IMR-90 (cell line): ENCODE results near the gene TMSB10. TPM values are rescaled to one million over a fixed set of nuclear protein-coding genes. Genes with fewer than 3 reads are reported as not detected.
"Not testable (repeated sequence)": the region's sequence is repeated elsewhere in the genome, so short reads cannot be mapped to it uniquely, and the experiment has no call there.

ENCODE experiments used
- ATAC-seq: fragments of 200-7000 bp; cut with Tn5 transposase; 2 replicates; pipeline ENCODE4 v1.9.1; 2020; ENCODE audit warnings: low read depth, mild to moderate bottlenecking, moderate library complexity
- BruUV-seq: library from RNA; stranded (reverse); fragments of 400-500 nt; replicated peaks from 2 replicates; lab custom pipeline; 2021; lab: Mats Ljungman, UMichigan
- CTCF ChIA-PET: fragments of 300-600 bp; formaldehyde crosslinking; extraction: SDS; loops from one replicate; lab custom pipeline; 2021; ENCODE audit warnings: antibody characterized with exemption; lab: Yijun Ruan, JAX
- POLR2A ChIA-PET: fragments of 300-600 bp; sonication (Branson Sonifier 250); formaldehyde crosslinking; loops from one replicate; lab custom pipeline; 2022; ENCODE audit warnings: antibody characterized with exemption; ENCODE audit not compliant: unreplicated experiment; lab: Charles Lee
- DNase-seq: peaks from one replicate; pipeline ENCODE4 v3.0.0; 2013
- H2AFZ ChIP-seq: replicated peaks from 2 replicates; pipeline ENCODE3; 2013; ENCODE audit warnings: low read length, mild to moderate bottlenecking; ENCODE audit not compliant: poor library complexity
- H2AK5ac ChIP-seq: 2 replicates; pipeline ENCODE4 v1.6.1; 2013; ENCODE audit warnings: low read depth, low read length, inconsistent platforms
- H2AK9ac ChIP-seq: replicated peaks from 2 replicates; pipeline ENCODE3; 2013; ENCODE audit warnings: mild to moderate bottlenecking, low read depth, low read length, moderate library complexity; ENCODE audit not compliant: poor library complexity
- H2BK120ac ChIP-seq: 2 replicates; pipeline ENCODE4 v1.6.1; 2013; ENCODE audit warnings: low read depth, low read length, inconsistent platforms
- H2BK15ac ChIP-seq: 3 replicates; pipeline ENCODE4 v1.6.1; 2013; ENCODE audit warnings: low read depth, low read length, inconsistent platforms
- H2BK20ac ChIP-seq: 2 replicates; pipeline ENCODE4 v1.6.1; 2013; ENCODE audit warnings: low read depth, mild to moderate bottlenecking, inconsistent platforms, low read length, moderate library complexity
- H2BK5ac ChIP-seq: 2 replicates; pipeline ENCODE4 v1.6.1; 2013; ENCODE audit warnings: mild to moderate bottlenecking, low read depth, low read length, inconsistent platforms; ENCODE audit not compliant: poor library complexity, severe bottlenecking
- H3K14ac ChIP-seq: replicated peaks from 2 replicates; pipeline ENCODE4 v1.6.1; 2013; ENCODE audit warnings: low read depth, low read length, inconsistent platforms
- H3K18ac ChIP-seq: 2 replicates; pipeline ENCODE4 v1.6.1; 2013; ENCODE audit warnings: low read depth, low read length, control low read depth
- H3K23ac ChIP-seq: 2 replicates; pipeline ENCODE4 v1.6.1; 2013; ENCODE audit warnings: low read depth, low read length, inconsistent platforms
- H3K27ac ChIP-seq: 2 replicates; pipeline ENCODE4 v1.5.1; 2013; ENCODE audit warnings: mild to moderate bottlenecking, control low read depth, low read length; ENCODE audit not compliant: insufficient read depth
- H3K27me3 ChIP-seq: 2 replicates; pipeline ENCODE4 v1.6.1; 2013; ENCODE audit warnings: low read length; ENCODE audit not compliant: control insufficient read depth, insufficient read depth
- H3K36me3 ChIP-seq: 2 replicates; pipeline ENCODE4 v1.6.1; 2013; ENCODE audit warnings: low read length, mixed read lengths; ENCODE audit not compliant: control insufficient read depth, insufficient read depth
- H3K4ac ChIP-seq: 2 replicates; pipeline ENCODE4 v1.6.1; 2013; ENCODE audit warnings: low read depth, low read length, inconsistent platforms
- H3K4me1 ChIP-seq: 2 replicates; pipeline ENCODE4 v1.6.1; 2013; ENCODE audit warnings: low read length, mixed read lengths; ENCODE audit not compliant: control insufficient read depth, insufficient read depth
- H3K4me2 ChIP-seq: 2 replicates; pipeline ENCODE4 v1.6.1; 2013; ENCODE audit warnings: low read depth, mild to moderate bottlenecking, control low read depth, low read length, moderate library complexity
- H3K4me3 ChIP-seq: 2 replicates; pipeline ENCODE4 v1.5.1; 2013; ENCODE audit warnings: low read depth, mild to moderate bottlenecking, control low read depth, low read length, moderate library complexity; ENCODE audit not compliant: insufficient read depth
- H3K56ac ChIP-seq: 2 replicates; pipeline ENCODE4 v1.6.1; 2013; ENCODE audit warnings: low read length, inconsistent platforms; ENCODE audit not compliant: insufficient read depth; ENCODE audit errors: extremely low read depth
- H3K79me1 ChIP-seq, 2 experiments: 2 replicates each; pipeline ENCODE4 v1.6.1; 2013; ENCODE audit warnings: low read length in 2 of 2, inconsistent platforms in 1 of 2, low read depth in 1 of 2
- H3K9ac ChIP-seq: 2 replicates; pipeline ENCODE4 v1.6.1; 2013; ENCODE audit warnings: low read depth, low read length, control low read depth
- H3K9me1 ChIP-seq: 2 replicates; pipeline ENCODE4 v1.6.1; 2013; ENCODE audit warnings: low read length, inconsistent platforms; ENCODE audit not compliant: insufficient read depth
- H3K9me3 ChIP-seq: 2 replicates; pipeline ENCODE4 v1.6.1; 2013; ENCODE audit warnings: low read length; ENCODE audit not compliant: control insufficient read depth, insufficient read depth
- H4K20me1 ChIP-seq: 2 replicates; pipeline ENCODE4 v1.6.1; 2013; ENCODE audit warnings: low read length, inconsistent platforms; ENCODE audit not compliant: insufficient read depth
- H4K5ac ChIP-seq: 2 replicates; pipeline ENCODE4 v1.6.1; 2013; ENCODE audit warnings: mild to moderate bottlenecking, low read depth, low read length, control low read depth
- H4K8ac ChIP-seq, 2 experiments: 2 replicates each; pipeline ENCODE4 v1.6.1; 2013; ENCODE audit warnings: low read depth in 2 of 2, low read length in 2 of 2, control low read depth in 1 of 2, inconsistent platforms in 1 of 2
- H4K91ac ChIP-seq: 2 replicates; pipeline ENCODE4 v1.6.1; 2013; ENCODE audit warnings: low read depth, low read length, inconsistent platforms; ENCODE audit not compliant: insufficient read depth
- ELK1 ChIP-seq: fragments of 150-350 bp; IDR thresholded peaks from 2 replicates; pipeline ENCODE4 v1.6.1; 2016; ENCODE audit warnings: low read depth, mild to moderate bottlenecking, low read length, moderate library complexity, borderline replicate concordance
- RAD21 ChIP-seq: IDR thresholded peaks from 2 replicates; pipeline ENCODE4 v1.6.1; 2012; ENCODE audit warnings: low read length, improper control_type of control experiment
- RFX5 ChIP-seq: IDR thresholded peaks from 2 replicates; pipeline ENCODE4 v1.8.0; 2012; ENCODE audit warnings: low read depth, mild to moderate bottlenecking, low read length, moderate library complexity
- WGBS, 2 experiments: methylation state at CpG; one replicate each; pipeline versions ENCODE4 v1.1.5 to v1.1.7; 2013; ENCODE audit warnings: missing lambda C conversion rate in 2 of 2; ENCODE audit not compliant: insufficient read length in 1 of 2; ENCODE audit errors: extremely low coverage in 2 of 2; 5-methylcytosine and 5-hydroxymethylcytosine counted together
- dilution Hi-C: fragments of 300-500 bp; cut with HindIII; formaldehyde crosslinking; loops from one replicate; pipeline ENCODE4 v1.14.3; 2018; ENCODE audit warnings: low sequenced_read_pairs; ENCODE audit not compliant: unreplicated experiment
- in situ Hi-C: fragments of 300-500 bp; cut with MboI; formaldehyde crosslinking; loops from 3 replicates; pipeline ENCODE4 v1.14.3; 2019; ENCODE audit warnings: low sequenced_read_pairs, inconsistent platforms, mixed read lengths
- intact Hi-C: fragments of 100-400 bp; cut with micrococcal nuclease; formaldehyde crosslinking; loops from 2 replicates; pipeline ENCODE4 v1.10.0; 2022
- polyA plus RNA-seq, 3 experiments: library from polyadenylated mRNA; depleted of rRNA; stranded (reverse); fragments of >200 nt; gene quantifications; 2 replicates each; pipeline ENCODE4 v1.2.3, GENCODE V29; 2012; ENCODE audit warnings: low replicate concordance in 1 of 3
- total RNA-seq: library from RNA; depleted of rRNA; stranded (reverse); fragments of >200 nt; gene quantifications from 2 replicates; pipeline ENCODE4 v1.2.3, GENCODE V29; 2012

Gene TMSB10
- total and polyA plus RNA-seq, 2 of the 4 experiments (the other 2 are of a cell fraction): 3,620 to 5,527 TPM

DNA sequence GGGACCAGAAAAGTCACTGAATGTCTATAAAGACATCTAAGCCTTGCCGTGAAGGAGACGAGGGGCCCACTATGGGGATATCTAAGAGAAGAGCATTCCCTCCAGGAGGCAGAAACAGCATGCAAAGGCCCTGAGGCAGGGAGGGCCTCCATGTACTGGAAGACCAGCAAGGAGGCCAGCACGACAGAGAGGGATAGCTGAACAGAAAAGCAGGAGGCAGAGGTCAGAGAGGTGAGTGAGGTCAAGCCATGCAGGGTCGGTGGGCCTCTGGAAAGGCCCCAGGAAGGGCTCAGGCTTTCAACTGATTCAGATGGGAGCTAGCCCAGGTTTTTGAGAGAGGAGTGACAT is 30.3 kb upstream of the TMSB10 start:
- DNase-seq: no peak
- Histone ChIP-seq H2BK20ac (no peak overlapping the region), H2BK15ac (no peak overlapping the region), H3K4me2 (no peak overlapping the region), H3K4ac (no peak overlapping the region), H4K8ac (no peak overlapping the region), H3K36me3 (peaks cover 8% of the 10 kb centered on the region), H3K23ac (no peak overlapping the region), H2BK5ac (no peak overlapping the region), H3K4me1 (peaks cover 11% of the 10 kb centered on the region), H3K14ac (no peak overlapping the region), H4K20me1 (no peaks in the 10 kb centered on the region), H2AFZ (no peak overlapping the region), H3K9me1 (peaks cover 11% of the 10 kb centered on the region; the same call in 1 of the 2 replicates), H3K27me3 (no peaks in the 10 kb centered on the region), H4K5ac (no peak overlapping the region), H3K9me3 (no peaks in the 10 kb centered on the region), H4K91ac (no peak overlapping the region), H2AK9ac (no peak overlapping the region), H2BK120ac (no peak overlapping the region), H3K4me3 (no peak overlapping the region), H3K56ac (no peak overlapping the region), H2AK5ac (0 out of 2 replicates have a peak overlapping the region, but pooled peaks have one; percentile 6), H3K9ac (no peak overlapping the region), H3K79me1 (peaks cover 30 to 54% of the 10 kb centered on the region in 2 experiments; a peak in 3 of 4 replicates), H3K27ac (no peak overlapping the region), H3K18ac (no peak overlapping the region)
- no TSS peak for BruUV-seq
- in situ Hi-C loops: no loop called here
- no peak for TF ChIP-seq ELK1
- TF ChIP-seq RFX5: no peak
- TF ChIP-seq RAD21: no peak
- ChIA-PET POLR2A (no interaction called here), CTCF (interaction anchor here (0.6 kb wide), 1 partner anchor 17 kb away, joined by 4 read pairs; no protein-coding TSS in a partner anchor)
- WGBS, 2 experiments: 54% methylated on average over 2 of the region's 4 CpGs; no CpG with 5 or more reads in 1 of the 2 experiments
- ATAC-seq: no peak
- dilution Hi-C loops: no loop called here
- intact Hi-C loops: no loop called here

- CTCF ChIA-PET: interaction anchor here (0.6 kb wide), 1 partner anchor 18 kb away, joined by 4 read pairs; no protein-coding TSS in a partner anchor
- H3K14ac ChIP-seq, in situ Hi-C loops, H3K56ac ChIP-seq, POLR2A ChIA-PET, H3K4me2 ChIP-seq, intact Hi-C loops, DNase-seq, H3K23ac ChIP-seq, H3K18ac ChIP-seq, H3K36me3 ChIP-seq, H2AFZ ChIP-seq, H4K91ac ChIP-seq, H3K4me3 ChIP-seq, H2BK5ac ChIP-seq, ATAC-seq, H2BK120ac ChIP-seq, H4K5ac ChIP-seq, H4K8ac ChIP-seq, H3K4ac ChIP-seq, BruUV-seq, H3K9me3 ChIP-seq, H2BK20ac ChIP-seq, H3K9me1 ChIP-seq, H2BK15ac ChIP-seq, H2AK9ac ChIP-seq, dilution Hi-C loops, H3K9ac ChIP-seq, H2AK5ac ChIP-seq, H3K27ac ChIP-seq, H3K27me3 ChIP-seq, H4K20me1 ChIP-seq: not testable (repeated sequence)
- H3K79me1 ChIP-seq: peaks cover 29 to 54% of the 10 kb centered on the region in 2 experiments; a peak in 3 of 4 replicates
- H3K4me1 ChIP-seq: peaks cover 11% of the 10 kb centered on the region
- WGBS, 2 experiments: no CpG with 5 or more reads among the region's 1 CpG
Observed at GRCh38 chr2:84875619-84876018, 29.8 kb upstream of the TMSB10 start.
